Inflammatory macrophage treated with lipopolysaccharide for 1 hour (primary cell): ENCODE results near the gene WTIP.
"Not testable (repeated sequence)": the region's sequence is repeated elsewhere in the genome, so short reads cannot be mapped to it uniquely, and the experiment has no call there.

Experiments used
- DNase-seq, 2 donors: peaks; one replicate each; pipeline ENCODE4 v3.0.0-alpha.2; 2020 to 2022

WTIP gene

GRCh38 chr19:34480971-34481841 is at the start of gene WTIP:
TSS of gene WTIP (plus strand) at chr19:34481758. CDS start at chr19:34481975, 217 bp downstream.
- no peak for DNase-seq

- no peak for DNase-seq
Measured at GRCh38 chr19:34432797-34433196, 48.8 kb upstream of the WTIP start.

- no peak for DNase-seq
Measured at GRCh38 chr19:34436716-34437115, 44.8 kb upstream of the WTIP start.

- DNase-seq: no peak
Measured at GRCh38 chr19:34448191-34448590, 33.4 kb upstream of the WTIP start.

- no peak for DNase-seq
Measured at GRCh38 chr19:34452723-34453122, 28.8 kb upstream of the WTIP start.

- DNase-seq: no peak
Measured at GRCh38 chr19:34454091-34454490, 27.5 kb upstream of the WTIP start.

- DNase-seq: no peak
Measured at GRCh38 chr19:34454685-34455084, 26.9 kb upstream of the WTIP start.

GRCh38 chr19:34455783-34456480 is 25.6 kb upstream of the WTIP start:
- not testable (repeated sequence) for DNase-seq

- DNase-seq: no peak
Measured at GRCh38 chr19:34457446-34457845, 24.1 kb upstream of the WTIP start.

GRCh38 chr19:34458677-34459076 is 22.9 kb upstream of the WTIP start:
- DNase-seq: no peak

- DNase-seq: no peak
Measured at GRCh38 chr19:34459614-34460013, 21.9 kb upstream of the WTIP start.

GRCh38 chr19:34461375-34462100 is 20.0 kb upstream of the WTIP start:
- DNase-seq: no peak

GRCh38 chr19:34464785-34465184 is 16.8 kb upstream of the WTIP start:
- DNase-seq: not testable (repeated sequence)

- no peak for DNase-seq
Measured at GRCh38 chr19:34468409-34468808, 13.1 kb upstream of the WTIP start.

- not testable (repeated sequence) for DNase-seq
Measured at GRCh38 chr19:34469026-34469425, 12.5 kb upstream of the WTIP start.

- DNase-seq: no peak
Measured at GRCh38 chr19:34471906-34472700, 9.5 kb upstream of the WTIP start.

- no peak for DNase-seq
Measured at GRCh38 chr19:34474233-34474989, 7.1 kb upstream of the WTIP start.

GRCh38 chr19:34475026-34475974 is 6.3 kb upstream of the WTIP start:
- DNase-seq: peak; percentile 86 to 88

GRCh38 chr19:34475975-34476594 is 5.5 kb upstream of the WTIP start:
- peak in 1 of 2 donors; percentile 37 for DNase-seq

GRCh38 chr19:34478496-34478895 is 3.1 kb upstream of the WTIP start:
- DNase-seq: not testable (repeated sequence)
